HL-60 (cell line): ENCODE measurements around the gene CPLX3.

Experiments
- DNase-seq, 2 experiments: peaks; one replicate each; pipeline ENCODE4 v3.0.0-alpha.2; 2010 to 2020; ENCODE audit warnings: low read depth in 1 of 2, low spot score in 1 of 2
- H3K27ac ChIP-seq: fragments of 250-450 bp; sonication (Bioruptor Pico); replicated peaks from 2 replicates; pipeline ENCODE4 v1.5.1; 2020; ENCODE audit warnings: mild to moderate bottlenecking, moderate library complexity
- H3K27me3 ChIP-seq: fragments of 250-450 bp; sonication (Bioruptor Pico); 2 replicates; pipeline ENCODE4 v1.5.1; 2021; ENCODE audit warnings: mild to moderate bottlenecking, moderate library complexity; ENCODE audit not compliant: insufficient read depth, poor library complexity, severe bottlenecking
- H3K4me3 ChIP-seq: replicated peaks from 2 replicates; pipeline ENCODE4 v1.5.1; 2011; ENCODE audit warnings: mild to moderate bottlenecking, control low read depth, low read length; ENCODE audit not compliant: insufficient read depth
- GABPA ChIP-seq: IDR thresholded peaks from 2 replicates; pipeline ENCODE4 v1.6.1; 2012; ENCODE audit warnings: low read depth
- POLR2AphosphoS5 ChIP-seq: IDR thresholded peaks from 2 replicates; pipeline ENCODE4 v1.6.1; 2012; ENCODE audit warnings: low read depth
- SPI1 ChIP-seq: IDR thresholded peaks from 2 replicates; pipeline ENCODE4 v1.6.1; 2012; ENCODE audit warnings: low read depth, mild to moderate bottlenecking, borderline replicate concordance
- TF ChIP-seq, protein P1 (sequence below): IDR thresholded peaks from one replicate; pipeline ENCODE4 v1.5.1; 2011; ENCODE audit warnings: low read length, control low read depth, inconsistent platforms; ENCODE audit not compliant: insufficient read depth
- TF ChIP-seq, protein P2 (sequence below): IDR thresholded peaks from 2 replicates; pipeline ENCODE4 v1.6.1; 2012; ENCODE audit warnings: low read depth; ENCODE audit not compliant: insufficient replicate concordance

Gene CPLX3

DNA sequence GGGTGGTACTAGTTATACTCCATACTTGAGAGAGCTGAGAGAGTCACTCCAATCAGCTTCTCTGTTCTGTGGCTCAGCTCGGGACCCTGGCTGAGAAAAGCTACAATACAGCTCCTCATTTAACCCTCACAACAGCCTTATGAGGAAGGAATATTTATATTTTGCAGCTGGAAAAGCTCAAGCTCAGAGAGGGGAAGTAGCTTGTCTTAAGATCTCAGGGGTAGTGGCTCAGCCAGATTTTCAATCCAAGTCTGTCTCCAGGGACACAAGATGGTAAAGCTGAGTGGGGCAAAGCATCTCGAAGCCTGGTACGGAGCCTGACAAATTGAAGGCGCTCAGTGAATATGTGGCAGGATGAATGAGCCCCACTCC lies 31.9 kb downstream of the CPLX3 start:
- TF ChIP-seq SPI1 (peak; percentile 53; the same call in 1 of the 2 replicates), GABPA (no peak)
- Histone ChIP-seq H3K27ac (no peak overlapping the region), H3K4me3 (no peak overlapping the region), H3K27me3 (no peaks in the 10 kb centered on the region)
- DNase-seq: no peak

DNA sequence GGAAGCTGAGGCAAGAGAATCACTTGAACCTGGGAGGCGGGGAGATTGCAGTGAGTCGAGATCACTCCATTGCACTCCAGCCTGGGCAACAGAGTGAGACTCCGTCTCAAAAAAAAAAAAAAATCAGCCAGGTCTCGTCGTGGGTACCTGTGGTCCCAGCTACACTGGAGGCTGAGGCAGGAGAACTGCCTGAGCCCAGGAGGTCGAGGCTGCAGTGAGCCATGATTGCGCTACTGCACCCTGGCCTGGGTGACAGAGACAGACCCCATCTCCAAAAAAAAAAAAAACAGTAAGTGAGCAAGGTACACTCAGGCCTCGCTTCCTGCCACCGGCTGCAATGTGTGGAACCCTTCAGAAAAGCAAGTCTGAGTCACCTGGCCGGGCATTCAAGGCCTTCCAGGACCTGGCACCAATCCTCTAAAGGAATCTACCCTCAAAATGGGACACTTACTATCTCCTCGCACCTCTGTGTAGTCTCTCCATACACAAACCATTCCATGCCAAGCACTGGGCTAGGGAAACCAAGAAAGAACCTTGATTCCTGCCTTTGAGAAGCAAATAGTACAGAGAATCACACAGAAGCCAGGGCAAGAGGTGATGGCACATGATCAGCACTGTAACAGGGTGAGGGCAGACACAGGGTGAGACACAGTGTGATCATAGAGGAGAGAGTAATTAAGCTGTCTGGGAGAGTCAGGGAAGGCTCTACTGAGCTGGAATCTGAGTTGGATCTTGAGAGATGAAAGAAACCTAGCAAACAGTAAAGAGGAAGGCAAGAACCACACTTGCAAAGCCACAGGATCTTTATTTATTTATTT lies 37.0 kb downstream of the CPLX3 start:
- Histone ChIP-seq H3K27me3 (no peaks in the 10 kb centered on the region), H3K4me3 (no peak overlapping the region), H3K27ac (no peak overlapping the region)
- DNase-seq: no peak
- TF ChIP-seq SPI1 (no peak), GABPA (no peak), POLR2AphosphoS5 (no peak)
- TF ChIP-seq, protein P1, sequence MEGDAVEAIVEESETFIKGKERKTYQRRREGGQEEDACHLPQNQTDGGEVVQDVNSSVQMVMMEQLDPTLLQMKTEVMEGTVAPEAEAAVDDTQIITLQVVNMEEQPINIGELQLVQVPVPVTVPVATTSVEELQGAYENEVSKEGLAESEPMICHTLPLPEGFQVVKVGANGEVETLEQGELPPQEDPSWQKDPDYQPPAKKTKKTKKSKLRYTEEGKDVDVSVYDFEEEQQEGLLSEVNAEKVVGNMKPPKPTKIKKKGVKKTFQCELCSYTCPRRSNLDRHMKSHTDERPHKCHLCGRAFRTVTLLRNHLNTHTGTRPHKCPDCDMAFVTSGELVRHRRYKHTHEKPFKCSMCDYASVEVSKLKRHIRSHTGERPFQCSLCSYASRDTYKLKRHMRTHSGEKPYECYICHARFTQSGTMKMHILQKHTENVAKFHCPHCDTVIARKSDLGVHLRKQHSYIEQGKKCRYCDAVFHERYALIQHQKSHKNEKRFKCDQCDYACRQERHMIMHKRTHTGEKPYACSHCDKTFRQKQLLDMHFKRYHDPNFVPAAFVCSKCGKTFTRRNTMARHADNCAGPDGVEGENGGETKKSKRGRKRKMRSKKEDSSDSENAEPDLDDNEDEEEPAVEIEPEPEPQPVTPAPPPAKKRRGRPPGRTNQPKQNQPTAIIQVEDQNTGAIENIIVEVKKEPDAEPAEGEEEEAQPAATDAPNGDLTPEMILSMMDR: no peak
- TF ChIP-seq, protein P2, sequence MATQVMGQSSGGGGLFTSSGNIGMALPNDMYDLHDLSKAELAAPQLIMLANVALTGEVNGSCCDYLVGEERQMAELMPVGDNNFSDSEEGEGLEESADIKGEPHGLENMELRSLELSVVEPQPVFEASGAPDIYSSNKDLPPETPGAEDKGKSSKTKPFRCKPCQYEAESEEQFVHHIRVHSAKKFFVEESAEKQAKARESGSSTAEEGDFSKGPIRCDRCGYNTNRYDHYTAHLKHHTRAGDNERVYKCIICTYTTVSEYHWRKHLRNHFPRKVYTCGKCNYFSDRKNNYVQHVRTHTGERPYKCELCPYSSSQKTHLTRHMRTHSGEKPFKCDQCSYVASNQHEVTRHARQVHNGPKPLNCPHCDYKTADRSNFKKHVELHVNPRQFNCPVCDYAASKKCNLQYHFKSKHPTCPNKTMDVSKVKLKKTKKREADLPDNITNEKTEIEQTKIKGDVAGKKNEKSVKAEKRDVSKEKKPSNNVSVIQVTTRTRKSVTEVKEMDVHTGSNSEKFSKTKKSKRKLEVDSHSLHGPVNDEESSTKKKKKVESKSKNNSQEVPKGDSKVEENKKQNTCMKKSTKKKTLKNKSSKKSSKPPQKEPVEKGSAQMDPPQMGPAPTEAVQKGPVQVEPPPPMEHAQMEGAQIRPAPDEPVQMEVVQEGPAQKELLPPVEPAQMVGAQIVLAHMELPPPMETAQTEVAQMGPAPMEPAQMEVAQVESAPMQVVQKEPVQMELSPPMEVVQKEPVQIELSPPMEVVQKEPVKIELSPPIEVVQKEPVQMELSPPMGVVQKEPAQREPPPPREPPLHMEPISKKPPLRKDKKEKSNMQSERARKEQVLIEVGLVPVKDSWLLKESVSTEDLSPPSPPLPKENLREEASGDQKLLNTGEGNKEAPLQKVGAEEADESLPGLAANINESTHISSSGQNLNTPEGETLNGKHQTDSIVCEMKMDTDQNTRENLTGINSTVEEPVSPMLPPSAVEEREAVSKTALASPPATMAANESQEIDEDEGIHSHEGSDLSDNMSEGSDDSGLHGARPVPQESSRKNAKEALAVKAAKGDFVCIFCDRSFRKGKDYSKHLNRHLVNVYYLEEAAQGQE: no peak

DNA sequence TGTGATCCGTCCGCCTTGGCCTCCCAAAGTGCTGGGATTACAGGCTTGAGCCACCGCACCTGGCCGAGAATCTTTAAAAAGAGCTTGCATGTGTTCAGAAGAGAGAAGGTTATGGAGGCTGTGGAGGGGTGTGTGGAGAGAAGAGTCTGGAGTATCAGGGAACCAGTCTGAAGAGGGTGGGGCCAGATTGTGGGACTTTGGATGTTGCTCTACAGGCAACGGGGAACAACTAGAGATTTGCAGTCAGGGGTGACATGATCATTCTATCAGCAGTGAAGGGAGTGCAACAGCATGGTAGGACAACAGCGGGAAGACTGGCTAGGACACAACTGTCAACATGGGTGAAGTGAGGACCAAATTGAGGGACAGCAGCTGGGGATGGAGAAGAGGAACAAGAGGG lies 37.9 kb downstream of the CPLX3 start:
- DNase-seq: no peak
- no peak overlapping the region for H3K4me3 ChIP-seq
- no peak for TF ChIP-seq POLR2AphosphoS5
- no peak for TF ChIP-seq SPI1
- TF ChIP-seq GABPA: no peak
- TF ChIP-seq, protein P2: no peak
- no peak overlapping the region for H3K27ac ChIP-seq
- no peaks in the 10 kb centered on the region for H3K27me3 ChIP-seq

DNA sequence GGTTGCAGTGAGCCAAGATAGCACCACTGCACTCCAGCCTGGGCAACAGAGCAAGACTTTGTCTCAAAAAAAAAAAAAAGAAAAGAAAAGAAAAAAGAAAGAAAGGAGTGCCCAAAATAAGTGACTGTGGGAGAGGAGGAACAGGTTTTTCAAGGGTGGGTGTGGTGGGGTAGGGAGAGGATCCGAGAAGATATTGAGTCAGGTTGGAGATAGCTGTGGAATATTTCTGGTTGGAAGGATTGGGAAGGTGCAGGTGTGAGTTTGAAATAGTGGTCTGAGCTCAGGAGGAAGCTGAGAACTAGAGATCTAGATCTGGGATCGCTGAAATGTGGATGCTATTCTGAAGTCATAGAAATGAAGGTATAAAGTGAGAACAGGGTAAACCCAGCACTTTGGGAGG lies 38.9 kb downstream of the CPLX3 start:
- DNase-seq: no peak
- Histone ChIP-seq H3K27ac (no peak overlapping the region), H3K27me3 (no peaks in the 10 kb centered on the region), H3K4me3 (no peak overlapping the region)
- TF ChIP-seq, protein P2: no peak
- TF ChIP-seq SPI1: no peak
- TF ChIP-seq POLR2AphosphoS5: no peak
- no peak for TF ChIP-seq GABPA
